ENCODE measurements around the gene SPECC1. TPM values are rescaled to one million over a fixed set of nuclear protein-coding genes. Genes with fewer than 3 reads are reported as not detected.

Gene SPECC1
- total and polyA plus RNA-seq, 2 donors (not counting 3 experiments of a cell fraction or from before 2014, with no cell fraction given) = 5.3 to 20.4 TPM

DNA sequence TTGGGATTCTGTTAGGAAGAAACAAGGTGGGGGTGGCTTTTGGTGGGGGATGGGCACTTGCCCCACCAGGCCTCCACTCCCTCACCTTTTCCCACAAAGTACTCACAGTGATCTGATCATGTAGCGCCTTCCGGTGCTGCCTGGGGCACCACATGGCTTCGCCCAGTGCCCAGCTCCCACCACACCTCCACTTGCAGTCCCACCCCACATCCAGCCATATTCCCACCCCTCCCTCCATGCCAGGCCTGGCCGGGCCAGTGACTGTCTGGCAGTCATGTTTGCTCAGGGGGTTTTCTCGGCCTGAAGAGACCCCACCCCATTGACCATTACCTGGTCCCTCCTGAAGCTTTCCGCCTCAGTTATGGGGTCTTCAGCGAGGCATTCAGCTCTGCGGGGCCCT is 201.5 kb downstream of the SPECC1 start:
- Histone ChIP-seq H3K36me3 (ENCODE audit: control insufficient read depth in 2 of 2, extremely low read depth in 1 of 2, insufficient read depth in 2 of 2, low read length in 2 of 2) (no peaks in the 10 kb centered on the region), H3K9me3 (replicated peaks; ENCODE audit: control insufficient read depth, insufficient read depth, low read length) (no peaks in the 10 kb centered on the region), H2AFZ (ENCODE audit: low read depth, low read length) (no peak overlapping the region), H3K79me2 (ENCODE audit: control insufficient read depth, insufficient read depth, low read length) (no peaks in the 10 kb centered on the region), H4K20me1 (replicated peaks; ENCODE audit: control insufficient read depth, extremely low read depth, insufficient read depth, low read length) (no peaks in the 10 kb centered on the region), H3K27me3 (ENCODE audit: control insufficient read depth in 2 of 2, insufficient read depth in 2 of 2, low read length in 2 of 2) (no peaks in the 10 kb centered on the region), H3K9me1 (replicated peaks; ENCODE audit: control insufficient read depth, extremely low read depth, insufficient read depth, low read length) (no peaks in the 10 kb centered on the region), H3K9ac (replicated peaks; ENCODE audit: extremely low read depth, insufficient read depth, low read length) (no peak overlapping the region), H3K4me3 (replicated peaks in 1 of 3; ENCODE audit: insufficient read depth in 1 of 3, low read depth in 1 of 3, low read length in 3 of 3) (no peak overlapping the region), H3K4me1 (ENCODE audit: control insufficient read depth, extremely low read depth, insufficient read depth, low read length) (peaks cover 12% of the 10 kb centered on the region), H3K27ac (ENCODE audit: insufficient read depth, low read depth, low read length) (no peak overlapping the region), H3K4me2 (ENCODE audit: insufficient read depth, low read length) (no peak overlapping the region)
- DNase-seq (ENCODE audit: low read depth, low spot score) (no peak), FAIRE-seq (no peak)
- TF ChIP-seq, protein P1, sequence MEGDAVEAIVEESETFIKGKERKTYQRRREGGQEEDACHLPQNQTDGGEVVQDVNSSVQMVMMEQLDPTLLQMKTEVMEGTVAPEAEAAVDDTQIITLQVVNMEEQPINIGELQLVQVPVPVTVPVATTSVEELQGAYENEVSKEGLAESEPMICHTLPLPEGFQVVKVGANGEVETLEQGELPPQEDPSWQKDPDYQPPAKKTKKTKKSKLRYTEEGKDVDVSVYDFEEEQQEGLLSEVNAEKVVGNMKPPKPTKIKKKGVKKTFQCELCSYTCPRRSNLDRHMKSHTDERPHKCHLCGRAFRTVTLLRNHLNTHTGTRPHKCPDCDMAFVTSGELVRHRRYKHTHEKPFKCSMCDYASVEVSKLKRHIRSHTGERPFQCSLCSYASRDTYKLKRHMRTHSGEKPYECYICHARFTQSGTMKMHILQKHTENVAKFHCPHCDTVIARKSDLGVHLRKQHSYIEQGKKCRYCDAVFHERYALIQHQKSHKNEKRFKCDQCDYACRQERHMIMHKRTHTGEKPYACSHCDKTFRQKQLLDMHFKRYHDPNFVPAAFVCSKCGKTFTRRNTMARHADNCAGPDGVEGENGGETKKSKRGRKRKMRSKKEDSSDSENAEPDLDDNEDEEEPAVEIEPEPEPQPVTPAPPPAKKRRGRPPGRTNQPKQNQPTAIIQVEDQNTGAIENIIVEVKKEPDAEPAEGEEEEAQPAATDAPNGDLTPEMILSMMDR (IDR thresholded peaks at IDR 0.05; ENCODE audit: extremely low read depth in 1 of 2, insufficient read depth in 1 of 2, low read depth in 1 of 2, low read length in 2 of 2) = no peak
- TF ChIP-seq POLR2A (IDR thresholded peaks at IDR 0.05; ENCODE audit: low read depth, low read length) (no peak), GATA2 (IDR thresholded peaks at IDR 0.05; ENCODE audit: insufficient read depth, insufficient read length, low read depth, low read length) (no peak), FOS (IDR thresholded peaks at IDR 0.05; ENCODE audit: borderline replicate concordance, insufficient read depth, low read length) (no peak), POLR2AphosphoS5 (IDR thresholded peaks at IDR 0.05; ENCODE audit: insufficient read depth, low read depth, low read length) (no peak), MAX (IDR thresholded peaks at IDR 0.05; ENCODE audit: insufficient read depth, insufficient read length) (no peak), MYC (IDR thresholded peaks at IDR 0.05; ENCODE audit: low read depth, low read length) (no peak), EZH2 (IDR thresholded peaks at IDR 0.05; ENCODE audit: borderline replicate concordance, low read depth, low read length, severe bottlenecking) (no peak), JUN (IDR thresholded peaks at IDR 0.05; ENCODE audit: borderline replicate concordance, insufficient read depth, insufficient read length, low read depth) (no peak)
- intact Hi-C loops (cut with micrococcal nuclease) (no loop called here), dilution Hi-C loops (cut with MboI; ENCODE audit: extremely low pct_ligation_motif_present, low sequenced_read_pairs) (no loop called here)
- POLR2A ChIA-PET = no interaction called here
- CTCF ChIA-PET = interaction anchor here (1.0 to 1.7 kb wide), 2 partner anchors 16 to 18 kb away, joined by 3 to 4 read pairs; no protein-coding TSS in a partner anchor
- BruUV-seq (replicated peaks) = no TSS peak
